Measurements from ENCODE around the gene LDLRAD4.

Gene LDLRAD4

GRCh38 chr18:13527256-13527655 lies 308.7 kb downstream of the LDLRAD4 start:
- no peak for DNase-seq

- no peak for DNase-seq
These were observed 309.2 kb downstream of the LDLRAD4 start for GRCh38 chr18:13527730-13528129.

DNA sequence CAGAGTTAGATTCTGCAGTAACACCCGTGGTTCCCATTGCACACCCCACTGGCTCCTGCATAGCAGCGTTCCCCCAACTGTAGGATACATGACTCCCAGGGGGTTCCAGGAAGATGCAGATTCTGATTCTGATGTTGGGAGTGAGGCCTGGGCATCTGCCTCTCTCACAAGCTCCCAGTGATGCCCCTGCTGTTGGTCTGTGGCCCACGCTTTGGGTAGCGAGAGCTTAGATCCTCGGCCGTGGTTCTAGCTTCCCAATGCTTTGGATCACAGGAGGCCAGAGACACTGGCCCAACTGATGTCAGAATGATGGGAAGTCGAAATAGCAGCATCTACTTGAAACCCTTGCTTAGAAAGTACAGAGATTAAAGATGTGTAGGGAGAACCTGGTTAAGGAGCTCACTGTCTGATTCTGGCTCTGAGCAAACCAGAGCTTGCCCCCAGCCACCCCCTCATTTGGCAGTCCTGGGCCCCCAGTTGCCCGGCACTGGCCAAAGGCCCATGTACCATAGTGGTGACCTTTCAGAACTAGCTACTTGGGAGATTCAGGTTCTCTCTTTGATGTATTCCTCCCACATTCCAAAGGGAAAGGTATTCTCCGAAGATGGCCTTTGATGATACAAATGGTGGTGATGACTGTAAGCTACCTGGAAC lies 310.3 kb downstream of the LDLRAD4 start:
- no peak for DNase-seq

GRCh38 chr18:13530033-13530878 lies 311.7 kb downstream of the LDLRAD4 start:
- no peak for DNase-seq

DNA sequence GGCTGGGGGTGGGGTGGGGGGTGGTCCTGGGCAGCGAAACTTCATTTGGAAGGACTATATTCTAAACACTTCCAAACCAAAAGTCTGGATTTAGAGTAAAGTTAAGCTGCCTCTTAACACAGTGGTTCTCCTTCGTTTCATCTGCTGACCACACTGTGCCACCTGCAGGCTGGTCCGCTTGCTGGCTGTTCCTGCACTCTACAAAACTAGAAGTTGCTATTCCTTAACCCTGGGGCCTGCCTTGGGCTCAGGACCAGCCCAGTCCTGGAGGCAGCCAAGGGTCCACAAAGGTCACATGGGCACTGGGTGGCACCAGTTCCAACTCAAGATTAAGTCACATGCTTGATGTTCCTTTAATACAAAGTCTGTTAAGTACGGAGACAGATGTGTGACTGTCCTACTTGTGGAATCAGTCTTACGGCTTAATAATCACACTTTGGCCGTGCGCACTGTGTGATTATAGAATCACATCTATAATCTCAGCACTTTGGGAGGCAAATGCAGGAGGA lies 312.4 kb downstream of the LDLRAD4 start:
- DNase-seq: peak; percentile 20

- no peak for DNase-seq
These were observed 313.2 kb downstream of the LDLRAD4 start for GRCh38 chr18:13531681-13532325.

GRCh38 chr18:13532406-13533075 lies 314.0 kb downstream of the LDLRAD4 start:
- no peak for DNase-seq

GRCh38 chr18:13534631-13535030 lies 316.1 kb downstream of the LDLRAD4 start:
- DNase-seq: no peak

DNA sequence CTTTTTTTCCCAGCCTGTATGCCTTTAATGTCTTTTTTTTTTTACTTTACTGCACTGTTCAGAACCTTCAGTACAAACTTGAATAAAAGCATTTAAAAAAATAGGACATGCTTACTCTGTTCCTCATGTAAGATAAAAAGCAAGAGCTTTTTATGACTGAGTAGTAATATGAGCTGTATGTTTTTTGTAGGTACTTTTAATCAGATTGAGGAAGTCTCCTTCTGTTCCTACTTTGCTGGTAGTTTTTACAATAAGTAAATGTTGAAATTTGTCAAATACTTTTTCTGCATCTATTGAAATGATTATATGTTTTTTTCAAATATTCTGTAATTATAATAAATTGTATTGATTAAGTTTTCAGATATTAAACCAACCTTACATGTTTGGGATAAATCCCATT lies 318.0 kb downstream of the LDLRAD4 start:
- no peak for DNase-seq

- DNase-seq: no peak
These were observed 318.6 kb downstream of the LDLRAD4 start for GRCh38 chr18:13537022-13537780.

- DNase-seq: no peak
These were observed 320.1 kb downstream of the LDLRAD4 start for GRCh38 chr18:13538630-13539029.

DNA sequence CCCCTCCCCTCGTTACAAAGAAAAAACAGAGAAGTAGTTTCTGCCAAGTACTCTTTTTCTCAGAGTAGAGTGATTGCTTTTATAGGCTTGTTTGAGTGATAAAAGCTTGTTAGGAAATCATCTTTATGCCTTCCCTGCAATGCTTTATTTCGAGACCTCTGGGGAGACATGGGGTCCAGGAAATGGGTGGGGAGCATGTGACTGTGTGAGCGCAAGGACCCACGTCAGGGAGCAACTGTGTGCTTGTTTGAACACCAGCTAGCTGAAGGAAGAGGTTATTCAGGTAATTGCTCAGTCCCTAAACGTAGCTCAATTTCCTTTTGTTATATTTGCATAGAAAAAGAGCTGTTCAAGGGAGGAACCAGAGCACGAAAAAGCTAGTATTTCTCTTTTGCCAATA lies 320.5 kb downstream of the LDLRAD4 start:
- no peak for DNase-seq

GRCh38 chr18:13539843-13540476 lies 321.4 kb downstream of the LDLRAD4 start:
- DNase-seq: no peak

GRCh38 chr18:13540477-13541182 lies 322.1 kb downstream of the LDLRAD4 start:
- no peak for DNase-seq

- DNase-seq: peak; percentile 5
These were observed 323.3 kb downstream of the LDLRAD4 start for GRCh38 chr18:13541621-13542519.

DNA sequence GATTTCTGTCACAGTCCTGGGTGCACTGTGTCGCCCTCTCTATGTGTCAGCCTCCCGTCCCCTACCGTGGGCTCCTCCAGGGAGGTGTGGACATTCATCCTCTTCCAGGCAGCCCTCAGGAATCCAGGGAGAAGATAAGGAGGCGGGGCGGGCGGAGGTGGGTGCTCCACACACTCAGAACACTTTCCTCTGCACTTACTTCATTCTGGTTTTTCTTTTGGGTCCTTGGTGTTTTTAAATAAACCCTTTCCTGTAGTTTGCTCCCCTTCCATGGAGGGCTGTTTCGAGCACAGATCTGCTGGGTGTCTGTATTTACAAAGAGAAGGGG lies 323.9 kb downstream of the LDLRAD4 start:
- DNase-seq: no peak

- DNase-seq: no peak
These were observed 324.6 kb downstream of the LDLRAD4 start for GRCh38 chr18:13543144-13543543.

DNA sequence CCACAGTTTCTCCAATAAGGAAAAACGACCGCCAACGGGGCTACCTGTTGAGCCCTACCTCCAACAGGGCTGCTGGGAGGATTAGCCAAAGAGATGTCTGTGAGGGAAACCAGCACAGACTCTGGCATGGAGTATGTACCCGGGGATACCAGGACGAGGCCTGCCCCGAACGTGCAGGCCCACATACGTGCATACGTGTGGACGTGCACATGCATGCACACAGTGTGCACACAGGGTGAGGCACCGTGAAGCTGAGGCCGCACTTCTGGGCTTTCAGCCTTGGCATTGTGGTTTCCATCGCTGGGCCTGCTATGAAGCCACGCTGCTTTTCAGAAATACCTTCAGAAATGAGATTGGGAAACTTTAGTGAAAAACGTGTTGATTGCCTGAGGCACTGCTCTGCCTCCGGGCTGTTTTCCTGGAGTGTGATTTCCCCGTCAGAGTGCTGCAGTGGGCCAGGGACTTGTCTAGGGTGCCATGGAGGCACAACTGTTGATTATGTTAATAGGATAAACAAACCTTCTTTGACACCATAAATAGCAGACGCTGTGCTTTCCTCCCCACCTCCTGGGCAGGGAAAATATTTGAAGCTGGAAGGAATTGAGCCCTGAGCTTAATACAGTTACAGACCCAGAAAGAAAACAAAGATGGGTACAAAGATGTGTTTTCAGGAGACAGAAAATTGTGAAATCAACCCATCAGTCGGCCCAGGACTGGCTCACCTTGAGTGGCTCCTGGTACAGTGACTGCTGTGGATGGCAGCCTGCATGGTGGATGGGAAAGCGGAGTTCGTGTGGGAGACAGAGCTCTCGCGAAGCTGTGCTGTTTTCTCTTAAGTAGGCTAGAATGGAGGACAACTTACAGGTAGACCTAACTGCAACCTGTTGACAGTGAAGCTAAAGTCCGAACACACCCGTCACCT lies 325.5 kb downstream of the LDLRAD4 start:
- DNase-seq: no peak

DNA sequence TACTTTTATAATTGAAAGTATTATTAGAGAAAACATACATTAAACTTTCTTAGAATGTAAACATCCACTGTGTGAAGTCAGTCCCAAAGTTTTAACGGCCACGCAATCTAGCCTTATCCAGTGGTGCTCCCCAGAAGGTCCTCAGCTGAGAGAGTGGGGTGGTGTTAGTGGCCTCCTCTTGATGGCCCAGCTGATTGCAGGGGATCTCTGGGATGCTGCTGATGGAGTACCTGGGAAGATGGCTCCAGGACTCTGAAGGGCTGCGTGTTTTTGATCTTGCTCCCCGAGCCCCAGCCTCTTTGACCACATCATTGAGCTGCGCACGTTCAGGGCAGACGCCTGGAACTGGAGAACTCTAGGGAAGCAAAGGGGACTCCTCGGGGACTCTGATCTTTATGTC lies 326.4 kb downstream of the LDLRAD4 start:
- DNase-seq: no peak

All from NCI-H510A treated with DMSO at 0.1 percent for 48 hours (cell line).